Measurements from ENCODE around the gene SLC2A10.
A peak's percentile ranks its signal among the peaks of the same experiment; 100 is the strongest.

DNA sequence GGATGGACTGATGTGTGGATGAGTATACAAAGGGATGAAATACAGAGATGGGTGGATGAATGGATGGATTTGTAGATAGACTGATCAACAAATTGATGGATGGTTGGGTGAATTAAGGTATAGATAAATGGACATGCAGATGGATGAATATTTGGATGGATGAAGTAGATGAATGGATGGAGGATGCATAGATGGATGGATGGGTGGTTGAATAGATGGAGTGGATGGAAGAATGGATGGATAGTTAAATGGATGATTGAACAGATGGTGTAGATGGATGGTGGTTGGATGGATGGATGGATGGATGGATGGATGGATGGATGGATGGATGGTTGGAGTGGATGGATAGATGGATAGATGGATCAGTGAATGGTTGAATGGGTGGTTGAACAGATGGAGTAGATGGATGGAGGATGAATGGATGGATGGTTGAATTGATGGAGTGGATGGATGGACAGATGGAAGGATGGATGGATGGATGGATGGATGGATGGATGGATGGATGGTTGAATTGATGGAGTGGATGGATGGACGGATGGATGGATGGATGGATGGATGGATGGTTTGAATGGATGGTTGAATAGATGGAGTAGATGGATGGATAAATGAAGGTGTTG lies 15.0 kb downstream of the SLC2A10 start:
- TF ChIP-seq, protein P1, sequence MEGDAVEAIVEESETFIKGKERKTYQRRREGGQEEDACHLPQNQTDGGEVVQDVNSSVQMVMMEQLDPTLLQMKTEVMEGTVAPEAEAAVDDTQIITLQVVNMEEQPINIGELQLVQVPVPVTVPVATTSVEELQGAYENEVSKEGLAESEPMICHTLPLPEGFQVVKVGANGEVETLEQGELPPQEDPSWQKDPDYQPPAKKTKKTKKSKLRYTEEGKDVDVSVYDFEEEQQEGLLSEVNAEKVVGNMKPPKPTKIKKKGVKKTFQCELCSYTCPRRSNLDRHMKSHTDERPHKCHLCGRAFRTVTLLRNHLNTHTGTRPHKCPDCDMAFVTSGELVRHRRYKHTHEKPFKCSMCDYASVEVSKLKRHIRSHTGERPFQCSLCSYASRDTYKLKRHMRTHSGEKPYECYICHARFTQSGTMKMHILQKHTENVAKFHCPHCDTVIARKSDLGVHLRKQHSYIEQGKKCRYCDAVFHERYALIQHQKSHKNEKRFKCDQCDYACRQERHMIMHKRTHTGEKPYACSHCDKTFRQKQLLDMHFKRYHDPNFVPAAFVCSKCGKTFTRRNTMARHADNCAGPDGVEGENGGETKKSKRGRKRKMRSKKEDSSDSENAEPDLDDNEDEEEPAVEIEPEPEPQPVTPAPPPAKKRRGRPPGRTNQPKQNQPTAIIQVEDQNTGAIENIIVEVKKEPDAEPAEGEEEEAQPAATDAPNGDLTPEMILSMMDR (IDR thresholded peaks at IDR 0.05) = peak in 1 of 3 donors; percentile 48
- no peak for TF ChIP-seq POLR2A (IDR thresholded peaks at IDR 0.05)

Data from lower leg skin (tissue), 3 donors.